K562 (cell line): Measurements from ENCODE around the gene RIOK3. TPM values are rescaled to one million over a fixed set of nuclear protein-coding genes. Genes with fewer than 3 reads are reported as not detected.

Experiments
- ETV5 ChIP-seq: sonication (generic); formaldehyde crosslinking; IDR thresholded peaks from 2 replicates; pipeline ENCODE4 v1.4.0; 2020; ENCODE audit warnings: low read depth, mild to moderate bottlenecking, missing genetic modification reagents
- FOSL1 ChIP-seq: fragments of 200-800 bp; sonication (Bioruptor generic); conservative IDR thresholded peaks from 2 replicates; pipeline ENCODE4 v1.6.1; 2016; ENCODE audit warnings: missing genetic modification characterization, missing compliant biosample characterization
- KDM2B ChIP-seq: fragments of 250-450 bp; sonication (Bioruptor Pico); IDR thresholded peaks from 2 replicates; pipeline ENCODE4 v1.8.0; 2021; ENCODE audit warnings: mild to moderate bottlenecking, moderate library complexity
- NFATC3 ChIP-seq: fragments of 450-650 bp; IDR thresholded peaks from 2 replicates; pipeline ENCODE4 v1.6.1; 2017; ENCODE audit warnings: mild to moderate bottlenecking
- polyA plus RNA-seq, 8 experiments: library from polyadenylated mRNA; depleted of rRNA in 4 of 8; stranded (reverse) in 5 of 8; unstranded in 3 of 8; fragments of >200 nt; fragmentation: Nextera tagmentation in 2 of 8; fragmentation: Illumina TruSeq in 1 of 8; extraction: Ambion mirVana in 2 of 8; extraction: Trizol in 1 of 8; gene quantifications; 2 replicates each; pipeline versions ENCODE4 v1.2.1 to v1.2.3, GENCODE V29; 2011 to 2014; ENCODE audit warnings: inconsistent platforms in 1 of 8, missing spikeins in 1 of 8
- total RNA-seq, 7 experiments: library from RNA; depleted of rRNA in 6 of 7; stranded (reverse); fragments of >200 nt in 6 of 7; fragmentation: Illumina TruSeq in 2 of 7; extraction: Trizol in 2 of 7; gene quantifications; 2 replicates each; pipeline versions ENCODE4 v1.2.1 to v1.2.3, GENCODE V29; 2011 to 2021; ENCODE audit warnings: low replicate concordance in 1 of 7
- TF ChIP-seq, protein P1 (sequence below): fragments of 450-650 bp; IDR thresholded peaks from 2 replicates; pipeline ENCODE4 v1.6.1; 2016; ENCODE audit warnings: mild to moderate bottlenecking
- TF ChIP-seq, protein P2 (sequence below), 2 experiments: fragments of 200-800 bp in 1 of 2; sonication (Bioruptor generic) in 1 of 2; sonication (generic) in 1 of 2; formaldehyde crosslinking in 1 of 2; IDR thresholded peaks in 1 of 2; conservative IDR thresholded peaks in 1 of 2; 2 replicates each; pipeline versions ENCODE4 v1.5.0 to v1.6.1; 2016 to 2020; ENCODE audit warnings: missing compliant biosample characterization in 1 of 2, missing genetic modification characterization in 1 of 2, missing genetic modification reagents in 1 of 2

Gene RIOK3
- total and polyA plus RNA-seq, 9 of the 15 experiments (the other 6 are each of a cell fraction or from before 2014, with no cell fraction given) = 21.4 to 89.5 (median 62.9) TPM

DNA sequence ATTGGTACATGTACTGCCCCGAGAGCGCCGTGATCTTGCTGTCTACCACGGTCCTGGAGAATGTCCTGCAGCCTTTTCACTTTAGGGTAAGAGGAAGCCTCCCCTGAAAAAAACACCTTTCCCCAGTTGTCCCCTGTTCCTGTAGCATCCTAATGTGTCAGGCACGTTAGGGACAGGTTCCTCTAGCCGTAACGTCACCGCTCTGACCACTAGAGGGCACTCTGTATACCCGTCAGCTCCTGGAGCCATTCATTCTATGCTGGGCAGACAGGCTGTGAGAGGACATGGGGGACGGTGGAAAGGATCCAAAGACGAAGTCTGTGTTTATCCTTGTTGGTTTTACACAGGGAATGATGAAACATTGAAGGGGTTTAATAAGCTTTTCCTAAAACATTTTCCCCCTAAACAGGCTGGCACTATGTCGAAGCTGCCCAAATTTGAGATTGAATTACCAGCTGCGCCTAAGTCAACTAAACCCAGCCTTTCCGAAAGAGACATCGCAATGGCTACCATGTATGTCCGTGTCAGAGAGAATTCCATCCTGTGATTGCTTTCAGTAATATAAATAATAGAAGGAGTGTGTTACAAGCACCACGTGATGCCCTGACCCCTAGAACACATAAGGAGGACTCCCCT is 62.9 kb downstream of the RIOK3 start (continued):
- TF ChIP-seq, protein P1, sequence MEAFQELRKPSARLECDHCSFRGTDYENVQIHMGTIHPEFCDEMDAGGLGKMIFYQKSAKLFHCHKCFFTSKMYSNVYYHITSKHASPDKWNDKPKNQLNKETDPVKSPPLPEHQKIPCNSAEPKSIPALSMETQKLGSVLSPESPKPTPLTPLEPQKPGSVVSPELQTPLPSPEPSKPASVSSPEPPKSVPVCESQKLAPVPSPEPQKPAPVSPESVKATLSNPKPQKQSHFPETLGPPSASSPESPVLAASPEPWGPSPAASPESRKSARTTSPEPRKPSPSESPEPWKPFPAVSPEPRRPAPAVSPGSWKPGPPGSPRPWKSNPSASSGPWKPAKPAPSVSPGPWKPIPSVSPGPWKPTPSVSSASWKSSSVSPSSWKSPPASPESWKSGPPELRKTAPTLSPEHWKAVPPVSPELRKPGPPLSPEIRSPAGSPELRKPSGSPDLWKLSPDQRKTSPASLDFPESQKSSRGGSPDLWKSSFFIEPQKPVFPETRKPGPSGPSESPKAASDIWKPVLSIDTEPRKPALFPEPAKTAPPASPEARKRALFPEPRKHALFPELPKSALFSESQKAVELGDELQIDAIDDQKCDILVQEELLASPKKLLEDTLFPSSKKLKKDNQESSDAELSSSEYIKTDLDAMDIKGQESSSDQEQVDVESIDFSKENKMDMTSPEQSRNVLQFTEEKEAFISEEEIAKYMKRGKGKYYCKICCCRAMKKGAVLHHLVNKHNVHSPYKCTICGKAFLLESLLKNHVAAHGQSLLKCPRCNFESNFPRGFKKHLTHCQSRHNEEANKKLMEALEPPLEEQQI = no peak
- TF ChIP-seq, protein P2, sequence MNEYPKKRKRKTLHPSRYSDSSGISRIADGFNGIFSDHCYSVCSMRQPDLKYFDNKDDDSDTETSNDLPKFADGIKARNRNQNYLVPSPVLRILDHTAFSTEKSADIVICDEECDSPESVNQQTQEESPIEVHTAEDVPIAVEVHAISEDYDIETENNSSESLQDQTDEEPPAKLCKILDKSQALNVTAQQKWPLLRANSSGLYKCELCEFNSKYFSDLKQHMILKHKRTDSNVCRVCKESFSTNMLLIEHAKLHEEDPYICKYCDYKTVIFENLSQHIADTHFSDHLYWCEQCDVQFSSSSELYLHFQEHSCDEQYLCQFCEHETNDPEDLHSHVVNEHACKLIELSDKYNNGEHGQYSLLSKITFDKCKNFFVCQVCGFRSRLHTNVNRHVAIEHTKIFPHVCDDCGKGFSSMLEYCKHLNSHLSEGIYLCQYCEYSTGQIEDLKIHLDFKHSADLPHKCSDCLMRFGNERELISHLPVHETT (CRISPR knock-in tag; conservative IDR thresholded peaks at IDR 0.05 in 1 of 2, IDR thresholded peaks at IDR 0.05 in 1 of 2) = no peak
- TF ChIP-seq NFATC3 = no peak
- no peak for TF ChIP-seq FOSL1
- no peak for TF ChIP-seq KDM2B (CRISPR knock-in tag)
- peak; percentile 72; the same call in 1 of the 2 replicates for TF ChIP-seq ETV5 (CRISPR knock-in tag)
